Karpas-422 (cell line): Measurements from ENCODE around the gene EN2. TPM values are rescaled to one million over a fixed set of nuclear protein-coding genes. Genes with fewer than 3 reads are reported as not detected.

Source experiments
- DNase-seq: peaks from one replicate; pipeline ENCODE4 v3.0.0-alpha.2; 2015
- H2AFZ ChIP-seq: fragments of 200-600 bp; sonication (generic); 2 replicates; pipeline ENCODE4 v1.6.1; 2014; ENCODE audit warnings: antibody characterized with exemption, low read length, mixed read lengths
- H3K27ac ChIP-seq: fragments of 200-600 bp; sonication (generic); 2 replicates; pipeline ENCODE4 v1.5.1; 2014; ENCODE audit warnings: mild to moderate bottlenecking, low read length, moderate library complexity
- H3K27me3 ChIP-seq: fragments of 200-600 bp; sonication (generic); 2 replicates; pipeline ENCODE4 v1.6.1; 2014; ENCODE audit warnings: low read length, mixed read lengths
- H3K36me3 ChIP-seq: fragments of 200-600 bp; sonication (generic); 2 replicates; pipeline ENCODE4 v1.6.1; 2014; ENCODE audit warnings: low read length, mixed read lengths; ENCODE audit not compliant: insufficient read depth
- H3K4me1 ChIP-seq: fragments of 200-600 bp; sonication (generic); 2 replicates; pipeline ENCODE4 v1.6.1; 2014; ENCODE audit warnings: mild to moderate bottlenecking, low read length, mixed read lengths
- H3K4me2 ChIP-seq: fragments of 200-600 bp; sonication (generic); 2 replicates; pipeline ENCODE4 v1.6.1; 2014; ENCODE audit warnings: low read length, low read depth, mild to moderate bottlenecking; ENCODE audit not compliant: poor library complexity, severe bottlenecking
- H3K4me3 ChIP-seq: fragments of 200-600 bp; sonication (generic); 2 replicates; pipeline ENCODE4 v1.5.1; 2014; ENCODE audit warnings: mild to moderate bottlenecking, antibody characterized with exemption, low read length, mixed read lengths
- H3K79me2 ChIP-seq: fragments of 200-600 bp; sonication (generic); 2 replicates; pipeline ENCODE4 v1.6.1; 2014; ENCODE audit warnings: mild to moderate bottlenecking, low read length, mixed read lengths
- H3K9ac ChIP-seq: fragments of 200-600 bp; sonication (generic); 2 replicates; pipeline ENCODE4 v1.6.0; 2014; ENCODE audit warnings: low read length
- H3K9me2 ChIP-seq: fragments of 200-600 bp; sonication (generic), shearing (Covaris generic); replicated peaks from 2 replicates; pipeline ENCODE4 v1.6.0; 2014; ENCODE audit warnings: mild to moderate bottlenecking, low read length, moderate library complexity; ENCODE audit not compliant: insufficient read depth
- H3K9me3 ChIP-seq: fragments of 300-700, 200-600 bp; sonication (generic); 2 replicates; pipeline ENCODE4 v1.6.1; 2014; ENCODE audit warnings: low read length, mixed read lengths
- H4K20me1 ChIP-seq: fragments of 200-600 bp; sonication (generic); 2 replicates; pipeline ENCODE4 v1.6.1; 2014; ENCODE audit warnings: mild to moderate bottlenecking, antibody characterized with exemption, low read length, low read depth; ENCODE audit not compliant: insufficient read depth
- total RNA-seq: library from RNA; depleted of rRNA; stranded (reverse); fragments of >200 nt; shearing (Covaris generic); gene quantifications from 2 replicates; pipeline ENCODE4 v1.2.3, GENCODE V29; 2014; ENCODE audit warnings: low replicate concordance

Gene EN2
- total RNA-seq, 1 experiment from 2014 or later = not detected

DNA sequence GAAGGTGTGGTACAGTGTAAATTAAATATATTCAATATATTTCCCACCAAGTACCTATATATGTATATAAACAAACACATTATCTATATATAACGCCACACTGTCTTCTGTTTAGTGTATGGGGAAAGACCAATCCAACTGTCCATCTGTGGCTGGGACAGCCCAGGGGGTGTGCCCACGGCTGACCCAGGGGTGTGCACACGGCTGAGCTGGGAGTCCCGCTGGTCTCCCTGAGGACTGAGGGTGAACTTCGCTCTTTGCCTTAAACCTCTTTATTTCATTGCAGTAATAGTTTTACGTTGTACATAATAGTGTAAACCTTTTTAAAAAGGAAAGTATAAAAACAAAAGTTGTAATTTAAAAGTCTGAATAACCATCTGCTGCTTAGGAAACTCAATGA lies 6.3 kb downstream of the EN2 start:
- Histone ChIP-seq H3K4me1 (no peaks in the 10 kb centered on the region), H3K9ac (no peak overlapping the region), H3K36me3 (no peaks in the 10 kb centered on the region), H3K4me2 (no peak overlapping the region), H3K79me2 (no peaks in the 10 kb centered on the region), H3K27me3 (no peaks in the 10 kb centered on the region), H3K9me2 (no peaks in the 10 kb centered on the region), H4K20me1 (no peaks in the 10 kb centered on the region), H3K27ac (no peak overlapping the region), H3K9me3 (no peaks in the 10 kb centered on the region), H2AFZ (no peak overlapping the region), H3K4me3 (no peak overlapping the region)
- DNase-seq = no peak

DNA sequence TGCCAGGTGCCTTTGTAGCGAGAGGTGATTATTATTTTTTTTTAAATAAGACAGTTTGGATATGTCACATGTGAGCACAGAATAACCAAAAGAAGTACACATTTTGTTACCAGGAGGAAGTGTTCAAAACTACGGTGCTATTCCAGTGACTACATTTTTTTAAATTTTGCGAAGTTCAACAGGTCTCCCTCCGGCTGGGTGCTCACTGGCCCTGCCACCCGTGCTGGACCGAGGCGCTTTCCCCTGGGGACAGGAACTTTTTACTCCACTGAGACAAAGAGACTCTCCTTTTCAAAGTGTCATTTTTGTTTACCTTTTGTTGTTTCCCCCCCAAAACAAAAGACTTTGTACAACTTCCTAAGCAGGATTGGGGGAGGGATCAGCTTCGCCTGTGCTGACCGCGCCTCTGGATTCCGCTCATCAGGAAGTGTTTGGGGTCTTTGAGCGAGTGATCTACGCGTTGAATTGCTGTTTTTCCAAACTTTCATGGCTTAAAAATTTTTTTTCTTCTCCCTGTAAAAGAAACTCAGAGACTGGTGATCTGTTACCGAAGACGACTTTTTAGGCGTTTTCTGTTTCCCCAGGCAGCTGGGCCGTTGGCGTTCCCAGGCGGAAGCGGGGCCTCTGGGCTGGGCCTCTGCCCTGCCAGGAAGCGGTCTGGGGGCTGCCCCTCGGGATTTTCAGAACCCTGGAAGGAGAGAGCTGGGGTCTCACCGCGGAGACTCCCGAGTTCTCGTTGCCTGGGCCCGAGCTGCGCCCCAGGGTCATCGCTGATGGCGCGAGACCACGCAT lies 7.2 kb downstream of the EN2 start:
- Histone ChIP-seq H2AFZ (no peak overlapping the region), H3K36me3 (no peaks in the 10 kb centered on the region), H3K79me2 (no peaks in the 10 kb centered on the region), H3K27ac (no peak overlapping the region), H3K4me2 (no peak overlapping the region), H3K9me2 (no peaks in the 10 kb centered on the region), H3K4me1 (no peaks in the 10 kb centered on the region), H3K4me3 (no peak overlapping the region), H3K9ac (no peak overlapping the region), H3K9me3 (no peaks in the 10 kb centered on the region), H3K27me3 (no peaks in the 10 kb centered on the region), H4K20me1 (no peaks in the 10 kb centered on the region)
- DNase-seq = no peak

DNA sequence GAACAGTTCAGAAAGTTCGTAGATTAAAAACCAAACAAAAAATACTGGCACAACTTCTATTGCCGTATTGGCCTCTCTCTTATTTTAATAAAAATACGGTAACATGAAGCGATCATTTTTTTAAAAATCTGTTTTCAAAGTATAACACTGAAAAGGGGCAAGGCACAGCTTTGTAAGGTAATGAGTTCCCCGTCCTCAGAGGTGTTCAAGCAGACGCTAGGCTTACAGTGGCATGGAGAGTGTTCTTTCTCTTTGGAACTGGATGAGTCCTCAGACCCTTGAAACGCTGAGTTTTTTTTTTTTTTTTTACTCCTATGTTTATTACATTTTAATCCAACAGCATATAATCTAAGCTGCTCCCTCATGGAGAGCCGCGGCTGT lies 7.8 kb downstream of the EN2 start:
- no peak overlapping the region for H2AFZ ChIP-seq
- H3K27me3 ChIP-seq = no peaks in the 10 kb centered on the region
- no peak for DNase-seq
- H3K9ac ChIP-seq = no peak overlapping the region
- H3K36me3 ChIP-seq = no peaks in the 10 kb centered on the region
- H3K27ac ChIP-seq = no peak overlapping the region
- no peaks in the 10 kb centered on the region for H3K4me1 ChIP-seq
- no peaks in the 10 kb centered on the region for H3K9me3 ChIP-seq
- H3K79me2 ChIP-seq = no peaks in the 10 kb centered on the region
- H3K9me2 ChIP-seq = no peaks in the 10 kb centered on the region
- H3K4me2 ChIP-seq = no peak overlapping the region
- no peak overlapping the region for H3K4me3 ChIP-seq
- no peaks in the 10 kb centered on the region for H4K20me1 ChIP-seq

DNA sequence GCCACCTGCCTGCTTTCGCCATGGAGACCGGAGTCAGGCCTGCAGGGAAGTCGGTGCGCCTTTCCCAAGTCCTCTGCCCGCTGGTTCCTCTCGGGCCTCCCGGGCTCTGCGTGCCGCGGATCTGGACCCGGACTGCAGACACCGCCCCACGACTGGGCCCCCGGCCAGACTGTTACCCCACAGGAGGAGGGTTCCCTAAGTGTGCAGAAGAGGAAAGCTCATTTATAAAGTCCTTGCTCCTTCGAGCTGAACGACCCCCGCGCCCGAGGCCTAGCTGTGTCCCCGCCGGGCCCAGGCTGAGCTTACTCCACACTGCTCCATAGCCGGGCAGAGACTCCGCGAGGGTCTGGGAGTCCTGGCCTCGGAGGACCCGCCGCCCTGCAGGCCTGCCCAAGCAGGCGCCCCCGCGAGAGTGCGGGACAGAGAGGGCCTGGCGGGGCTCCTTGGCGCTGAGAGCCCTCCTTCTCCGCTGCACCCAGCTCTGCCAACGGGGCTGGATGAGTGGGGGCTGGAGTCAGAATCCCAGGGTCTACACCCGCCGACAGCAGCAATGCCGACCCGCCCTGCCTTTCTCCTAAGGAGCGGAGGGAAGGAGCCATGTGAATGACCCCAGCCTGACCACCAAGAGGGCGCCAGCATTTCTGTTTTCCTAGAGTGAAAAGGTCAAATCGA lies 8.3 kb downstream of the EN2 start:
- no peak for DNase-seq
- Histone ChIP-seq H4K20me1 (no peaks in the 10 kb centered on the region), H3K36me3 (no peaks in the 10 kb centered on the region), H3K4me3 (no peak overlapping the region), H3K4me2 (no peak overlapping the region), H3K79me2 (no peaks in the 10 kb centered on the region), H3K9me2 (no peaks in the 10 kb centered on the region), H3K27ac (no peak overlapping the region), H3K4me1 (no peaks in the 10 kb centered on the region), H3K9me3 (no peaks in the 10 kb centered on the region), H3K9ac (no peak overlapping the region), H3K27me3 (no peaks in the 10 kb centered on the region), H2AFZ (no peak overlapping the region)

DNA sequence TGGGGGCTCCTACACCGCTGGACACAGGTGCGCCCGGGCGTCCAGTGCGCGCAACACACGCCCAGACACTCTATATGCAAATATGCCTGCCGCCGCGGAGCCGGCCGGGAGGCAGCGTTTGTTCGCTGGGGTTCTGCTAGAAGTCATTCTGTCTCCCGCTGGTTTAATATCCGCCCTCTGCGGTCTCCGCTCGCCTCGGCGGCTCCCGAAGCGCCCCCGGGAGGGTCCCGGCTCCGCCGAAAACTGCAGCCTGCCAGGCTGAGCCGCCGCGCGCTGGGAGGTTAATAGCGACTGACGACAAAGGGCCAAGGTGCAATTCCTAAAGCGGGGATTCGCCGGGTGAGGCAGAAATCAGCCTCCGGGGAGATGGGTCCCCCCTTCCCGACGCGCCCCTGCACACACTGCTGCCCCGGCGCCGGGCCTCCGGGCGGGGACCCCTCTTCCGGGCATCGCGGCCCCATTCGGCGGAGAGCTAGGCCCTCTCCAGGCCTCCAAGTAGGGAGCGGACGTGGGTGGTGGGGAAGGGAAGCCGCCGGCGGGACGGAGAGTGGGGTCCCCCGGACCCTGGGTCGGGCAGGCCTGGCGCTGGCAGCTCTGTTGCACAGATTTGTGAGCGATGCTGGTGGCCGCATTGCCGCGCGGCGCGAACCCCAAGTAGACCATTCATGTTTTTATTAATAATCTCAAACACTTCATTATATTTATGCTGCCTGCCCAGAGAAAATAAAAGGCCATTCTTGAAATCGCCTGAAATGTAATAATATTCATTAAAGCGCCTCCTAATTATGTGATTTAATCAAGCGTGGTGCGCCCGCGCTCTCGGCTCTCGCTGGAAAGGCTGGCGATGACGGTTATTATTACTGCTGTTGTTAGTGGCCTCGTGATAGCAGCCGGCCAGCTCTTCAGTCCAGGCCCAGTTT lies 9.1 kb downstream of the EN2 start:
- Histone ChIP-seq H3K4me3 (no peak overlapping the region), H3K9me3 (no peaks in the 10 kb centered on the region), H3K4me1 (no peaks in the 10 kb centered on the region), H3K27ac (no peak overlapping the region), H3K4me2 (no peak overlapping the region), H3K9me2 (no peaks in the 10 kb centered on the region), H3K9ac (no peak overlapping the region), H2AFZ (no peak overlapping the region), H3K27me3 (no peaks in the 10 kb centered on the region), H3K79me2 (no peaks in the 10 kb centered on the region), H4K20me1 (no peaks in the 10 kb centered on the region), H3K36me3 (no peaks in the 10 kb centered on the region)
- DNase-seq = no peak

DNA sequence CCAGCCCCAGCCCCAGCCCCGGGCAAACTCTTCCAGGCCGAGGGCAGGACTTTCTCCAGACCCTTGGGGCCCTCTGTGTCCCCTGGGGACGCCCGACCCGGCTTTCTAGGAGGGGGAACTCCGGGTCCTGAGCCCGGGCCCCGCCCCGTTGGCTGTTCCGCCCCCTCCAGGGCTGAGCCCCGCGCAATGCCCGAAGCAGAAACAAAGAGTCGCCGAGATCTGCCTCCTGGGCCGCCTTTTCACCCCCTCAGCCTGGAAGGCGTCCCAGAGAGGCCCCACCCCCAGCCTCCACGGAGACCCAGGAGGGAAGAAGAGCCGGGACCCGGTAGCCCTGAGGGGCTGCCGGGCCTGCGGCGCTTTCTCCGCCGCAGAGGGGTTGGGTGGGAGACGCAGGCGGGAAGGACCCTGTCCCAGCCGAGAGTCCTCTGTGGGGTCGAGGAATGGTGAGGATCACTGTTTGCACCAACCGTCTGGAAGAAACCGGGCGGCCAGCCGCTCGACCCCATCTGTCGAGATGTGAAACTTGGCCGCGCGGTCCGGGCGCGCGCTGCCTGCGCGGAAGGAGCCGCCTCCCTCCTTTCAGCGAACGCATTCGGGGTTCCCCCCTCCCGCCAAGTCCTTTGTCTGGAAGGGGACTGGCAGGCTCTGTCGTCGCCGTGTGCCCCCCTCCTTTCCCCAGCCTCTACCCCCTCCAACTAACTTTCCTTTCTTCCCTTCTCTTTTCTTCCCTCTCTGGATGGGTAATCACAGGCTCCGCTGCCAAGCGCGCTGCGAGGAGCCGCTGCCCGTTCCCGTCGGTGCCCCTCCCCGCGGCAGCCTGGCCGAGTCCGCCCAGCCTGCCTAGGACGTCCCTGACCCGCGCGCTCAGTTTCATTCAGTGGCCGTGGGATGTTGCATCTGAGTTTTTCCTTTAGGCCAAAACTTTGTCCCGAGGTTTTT lies 10.2 kb downstream of the EN2 start:
- H3K9me3 ChIP-seq = no peaks in the 10 kb centered on the region
- no peak for DNase-seq
- no peak overlapping the region for H3K4me2 ChIP-seq

DNA sequence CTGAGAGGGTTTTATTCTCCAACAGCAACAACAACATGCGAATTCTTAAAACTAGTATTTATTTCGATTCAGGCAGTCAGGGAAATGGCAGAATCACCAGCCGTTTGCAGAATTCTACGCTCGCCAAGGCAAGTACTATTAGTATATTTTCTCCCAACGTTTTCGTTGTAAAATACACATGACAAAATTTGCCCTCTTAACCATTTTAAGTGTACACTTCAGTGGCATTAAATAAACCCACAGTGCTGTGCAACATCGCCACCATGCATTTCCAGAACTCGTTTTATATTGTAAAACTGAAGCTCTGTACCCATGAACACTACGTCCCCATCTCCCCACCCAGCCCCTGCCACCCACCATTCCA lies 10.8 kb downstream of the EN2 start:
- no peaks in the 10 kb centered on the region for H4K20me1 ChIP-seq
- DNase-seq = no peak
- H2AFZ ChIP-seq = no peak overlapping the region
- no peak overlapping the region for H3K4me2 ChIP-seq
- no peaks in the 10 kb centered on the region for H3K9me2 ChIP-seq
- H3K36me3 ChIP-seq = no peaks in the 10 kb centered on the region
- no peaks in the 10 kb centered on the region for H3K4me1 ChIP-seq
- H3K9me3 ChIP-seq = no peaks in the 10 kb centered on the region
- H3K4me3 ChIP-seq = no peak overlapping the region
- H3K27me3 ChIP-seq = no peaks in the 10 kb centered on the region
- H3K9ac ChIP-seq = no peak overlapping the region
- H3K79me2 ChIP-seq = no peaks in the 10 kb centered on the region
- no peak overlapping the region for H3K27ac ChIP-seq

More for the DNA sequence above, 10.2 kb downstream of the EN2 start:
- Histone ChIP-seq H4K20me1 (no peaks in the 10 kb centered on the region), H2AFZ (no peak overlapping the region), H3K36me3 (no peaks in the 10 kb centered on the region), H3K27me3 (no peaks in the 10 kb centered on the region), H3K27ac (no peak overlapping the region), H3K4me3 (no peak overlapping the region), H3K4me1 (no peaks in the 10 kb centered on the region), H3K9me2 (no peaks in the 10 kb centered on the region), H3K79me2 (no peaks in the 10 kb centered on the region), H3K9ac (no peak overlapping the region)
